ENCODE data around the gene DMBT1. TPM values are rescaled to one million over a fixed set of nuclear protein-coding genes. Genes with fewer than 3 reads are reported as not detected.
A peak's percentile ranks its signal among the peaks of the same experiment; 100 is the strongest.

Gene DMBT1
- total and polyA plus RNA-seq, 8 donors, result 0.19 to 81.1 (median 4.1) TPM; not detected in 1

DNA sequence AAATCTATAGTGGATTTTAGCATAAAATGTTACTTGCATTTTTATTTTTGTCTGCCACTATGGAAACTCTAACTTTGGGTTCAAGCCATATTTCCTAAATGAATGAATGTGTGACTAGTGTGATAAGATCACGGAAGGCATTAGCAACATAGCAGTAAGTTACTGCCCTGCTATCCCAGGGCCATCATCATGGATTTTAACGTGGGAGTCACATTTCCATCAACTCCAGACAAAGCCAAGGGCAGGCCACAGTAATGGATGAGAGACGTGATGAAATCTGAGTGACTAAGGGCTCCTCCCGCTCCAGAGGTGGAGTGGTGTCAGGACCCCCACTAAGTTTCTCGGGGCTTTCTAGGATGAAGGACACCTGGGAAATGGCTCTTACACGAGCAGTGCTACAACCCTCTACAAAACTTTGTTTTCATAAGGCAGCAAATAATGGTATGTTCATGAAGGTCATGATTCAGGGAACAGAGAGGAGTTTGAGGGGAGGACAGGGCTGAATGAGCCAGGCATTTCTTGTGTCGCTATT is 104.8 kb downstream of the DMBT1 start:
- intact Hi-C loops (cut with DNase I; ENCODE audit: low total_unique reads), result no loop called here
- no peak overlapping the region for H3K4me3 ChIP-seq
- peaks cover 0 to 19% (median 0%) of the 10 kb centered on the region in 3 donors for H3K27me3 ChIP-seq
- TF ChIP-seq, protein P1, sequence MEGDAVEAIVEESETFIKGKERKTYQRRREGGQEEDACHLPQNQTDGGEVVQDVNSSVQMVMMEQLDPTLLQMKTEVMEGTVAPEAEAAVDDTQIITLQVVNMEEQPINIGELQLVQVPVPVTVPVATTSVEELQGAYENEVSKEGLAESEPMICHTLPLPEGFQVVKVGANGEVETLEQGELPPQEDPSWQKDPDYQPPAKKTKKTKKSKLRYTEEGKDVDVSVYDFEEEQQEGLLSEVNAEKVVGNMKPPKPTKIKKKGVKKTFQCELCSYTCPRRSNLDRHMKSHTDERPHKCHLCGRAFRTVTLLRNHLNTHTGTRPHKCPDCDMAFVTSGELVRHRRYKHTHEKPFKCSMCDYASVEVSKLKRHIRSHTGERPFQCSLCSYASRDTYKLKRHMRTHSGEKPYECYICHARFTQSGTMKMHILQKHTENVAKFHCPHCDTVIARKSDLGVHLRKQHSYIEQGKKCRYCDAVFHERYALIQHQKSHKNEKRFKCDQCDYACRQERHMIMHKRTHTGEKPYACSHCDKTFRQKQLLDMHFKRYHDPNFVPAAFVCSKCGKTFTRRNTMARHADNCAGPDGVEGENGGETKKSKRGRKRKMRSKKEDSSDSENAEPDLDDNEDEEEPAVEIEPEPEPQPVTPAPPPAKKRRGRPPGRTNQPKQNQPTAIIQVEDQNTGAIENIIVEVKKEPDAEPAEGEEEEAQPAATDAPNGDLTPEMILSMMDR (IDR thresholded peaks at IDR 0.05), result no peak
- TF ChIP-seq POLR2AphosphoS5 (IDR thresholded peaks at IDR 0.05), result no peak
- TF ChIP-seq POLR2A (IDR thresholded peaks at IDR 0.05), result no peak
- TF ChIP-seq EP300 (IDR thresholded peaks at IDR 0.05), result no peak
- WGBS, 5 donors, result 64 to 72% (median 66%) methylated on average over 7 of the region's 7 CpGs
- DNase-seq, result no peak
- no peaks in the 10 kb centered on the region for H3K4me1 ChIP-seq
- H3K36me3 ChIP-seq, result no peaks in the 10 kb centered on the region
- H3K9me3 ChIP-seq, result no peaks in the 10 kb centered on the region
- H3K27ac ChIP-seq, result no peak overlapping the region

DNA sequence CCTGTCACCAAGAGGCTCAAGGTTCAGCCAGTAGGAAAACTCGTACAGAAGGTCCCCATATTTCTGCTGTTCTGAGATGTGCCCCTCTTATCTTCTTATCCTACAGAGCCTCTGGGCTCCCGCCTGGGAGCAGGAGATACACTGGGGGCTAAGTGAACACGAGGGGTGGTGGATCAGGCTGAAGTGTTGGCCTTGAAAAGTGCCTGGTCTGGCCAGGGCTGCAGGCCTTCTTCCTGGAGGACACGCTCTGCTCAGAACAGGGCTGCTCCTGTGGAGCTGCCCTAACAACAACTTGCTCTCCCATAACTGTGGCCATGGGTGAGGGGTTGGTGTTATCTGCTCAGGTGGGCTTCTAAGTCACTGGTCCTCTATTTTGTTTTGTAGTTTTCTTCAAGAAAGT is 105.4 kb downstream of the DMBT1 start:
- 67 to 77% (median 72%) methylated on average over 4 of the region's 4 CpGs for WGBS, 5 donors
- intact Hi-C loops (cut with DNase I; ENCODE audit: low total_unique reads), result no loop called here
- no peak overlapping the region for H3K4me3 ChIP-seq

DNA sequence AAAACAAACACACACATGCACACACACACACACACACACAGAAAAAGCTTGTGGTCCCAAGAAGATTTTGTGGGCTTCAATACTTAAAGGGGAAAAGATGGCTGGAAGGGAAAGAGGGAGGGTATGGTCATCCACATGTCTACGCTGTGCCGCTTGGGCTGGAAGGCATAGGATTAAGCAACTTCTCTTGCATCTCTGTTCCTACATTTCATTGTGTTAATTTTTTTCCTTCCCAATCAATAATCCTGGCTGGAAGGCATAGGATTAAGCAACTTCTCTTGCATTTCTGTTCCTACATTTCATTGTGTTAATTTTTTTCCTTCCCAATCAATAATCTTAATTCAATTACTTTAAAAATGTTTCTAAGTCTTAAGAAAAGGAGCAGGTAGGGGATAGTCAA is 108.5 kb downstream of the DMBT1 start:
- WGBS, 5 donors, result 89 to 98% (median 96%) methylated on average over 2 of the region's 2 CpGs
- no peaks in the 10 kb centered on the region for H3K4me1 ChIP-seq
- no peak overlapping the region for H3K27ac ChIP-seq
- intact Hi-C loops (cut with DNase I; ENCODE audit: low total_unique reads), result no loop called here
- TF ChIP-seq, protein P1 (IDR thresholded peaks at IDR 0.05), result no peak
- TF ChIP-seq POLR2A (IDR thresholded peaks at IDR 0.05) (no peak), EP300 (IDR thresholded peaks at IDR 0.05) (no peak), POLR2AphosphoS5 (IDR thresholded peaks at IDR 0.05) (no peak)
- H3K36me3 ChIP-seq, result no peaks in the 10 kb centered on the region
- no peak for DNase-seq
- H3K4me3 ChIP-seq, result no peak overlapping the region
- peaks cover 0 to 10% (median 0%) of the 10 kb centered on the region in 3 donors for H3K27me3 ChIP-seq
- no peaks in the 10 kb centered on the region for H3K9me3 ChIP-seq

More for the DNA sequence above, 105.4 kb downstream of the DMBT1 start:
- TF ChIP-seq POLR2A (IDR thresholded peaks at IDR 0.05) (no peak), EP300 (IDR thresholded peaks at IDR 0.05) (no peak)
- Histone ChIP-seq H3K36me3 (no peaks in the 10 kb centered on the region), H3K27me3 (peaks cover 0 to 19% (median 0%) of the 10 kb centered on the region in 3 donors), H3K4me1 (no peaks in the 10 kb centered on the region), H3K27ac (no peak overlapping the region), H3K9me3 (no peaks in the 10 kb centered on the region)
- DNase-seq, result no peak

DNA sequence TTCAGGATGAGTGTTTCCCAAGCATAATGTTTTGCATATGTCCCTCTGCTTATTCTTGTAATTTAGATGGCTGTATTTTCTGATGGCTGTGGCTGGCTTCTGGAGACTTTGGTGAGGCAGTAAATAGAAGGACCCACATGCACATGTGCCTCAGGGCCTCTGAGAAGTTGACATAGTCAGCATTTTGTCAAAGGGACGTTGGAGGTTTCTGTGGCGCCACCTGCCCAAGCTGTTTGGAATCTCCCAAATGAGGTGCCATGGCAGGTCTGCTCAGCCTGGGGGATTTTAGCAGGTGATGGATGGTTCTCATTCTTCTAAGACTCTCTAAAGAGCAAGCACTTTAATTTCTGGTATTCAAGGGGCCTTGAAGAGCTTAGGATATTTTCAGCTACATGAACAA is 109.3 kb downstream of the DMBT1 start:
- H3K27ac ChIP-seq, result no peak overlapping the region
- H3K9me3 ChIP-seq, result no peaks in the 10 kb centered on the region
- TF ChIP-seq POLR2A (IDR thresholded peaks at IDR 0.05) (no peak), EP300 (IDR thresholded peaks at IDR 0.05) (no peak), POLR2AphosphoS5 (IDR thresholded peaks at IDR 0.05) (no peak)
- TF ChIP-seq, protein P1 (IDR thresholded peaks at IDR 0.05), result no peak
- peaks cover 0 to 10% (median 0%) of the 10 kb centered on the region in 3 donors for H3K27me3 ChIP-seq
- H3K36me3 ChIP-seq, result no peaks in the 10 kb centered on the region
- H3K4me3 ChIP-seq, result no peak overlapping the region
- no peaks in the 10 kb centered on the region for H3K4me1 ChIP-seq
- intact Hi-C loops (cut with DNase I; ENCODE audit: low total_unique reads), result no loop called here
- DNase-seq, result no peak
- 50 to 69% (median 56%) methylated on average over 2 of the region's 2 CpGs for WGBS, 5 donors

DNA sequence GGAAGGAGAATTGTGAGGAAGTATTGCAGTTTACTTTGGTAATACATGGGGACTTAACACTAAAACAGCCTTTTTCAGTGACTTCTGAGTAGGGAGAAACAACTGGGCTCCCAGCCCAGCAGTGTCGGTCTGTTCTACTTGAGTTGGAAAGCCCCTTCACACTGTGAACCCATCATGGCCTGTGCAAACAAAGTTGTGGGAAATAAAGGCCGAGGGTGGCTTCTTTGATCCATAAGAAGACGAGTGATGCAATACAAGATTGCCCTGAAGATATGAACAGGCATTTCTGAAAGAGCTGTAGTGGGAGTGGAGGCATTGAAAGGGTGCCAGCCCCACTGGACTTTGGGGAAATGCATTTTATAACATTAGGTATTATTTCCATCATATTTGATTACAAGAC is 110.8 kb downstream of the DMBT1 start:
- TF ChIP-seq EP300 (IDR thresholded peaks at IDR 0.05) (no peak), POLR2AphosphoS5 (IDR thresholded peaks at IDR 0.05) (no peak), POLR2A (IDR thresholded peaks at IDR 0.05) (no peak)
- TF ChIP-seq, protein P1 (IDR thresholded peaks at IDR 0.05), result no peak
- intact Hi-C loops (cut with DNase I; ENCODE audit: low total_unique reads), result no loop called here
- H3K36me3 ChIP-seq, result no peaks in the 10 kb centered on the region
- DNase-seq, result peak in 1 of 2 donors; percentile 27
- no peaks in the 10 kb centered on the region for H3K9me3 ChIP-seq
- no peaks in the 10 kb centered on the region for H3K4me1 ChIP-seq
- H3K4me3 ChIP-seq, result no peak overlapping the region
- 33 to 45% (median 37%) methylated on average over 3 of the region's 3 CpGs for WGBS, 5 donors
- H3K27ac ChIP-seq, result no peak overlapping the region
- peaks cover 0 to 11% (median 0%) of the 10 kb centered on the region in 3 donors for H3K27me3 ChIP-seq

Data from stomach (tissue), 9 donors.